ENCODE results near the gene IQSEC1.
A peak's percentile ranks its signal among the peaks of the same experiment; 100 is the strongest.
"Not testable (repeated sequence)": the region's sequence is repeated elsewhere in the genome, so short reads cannot be mapped to it uniquely, and the experiment has no call there.

The IQSEC1 gene

DNA sequence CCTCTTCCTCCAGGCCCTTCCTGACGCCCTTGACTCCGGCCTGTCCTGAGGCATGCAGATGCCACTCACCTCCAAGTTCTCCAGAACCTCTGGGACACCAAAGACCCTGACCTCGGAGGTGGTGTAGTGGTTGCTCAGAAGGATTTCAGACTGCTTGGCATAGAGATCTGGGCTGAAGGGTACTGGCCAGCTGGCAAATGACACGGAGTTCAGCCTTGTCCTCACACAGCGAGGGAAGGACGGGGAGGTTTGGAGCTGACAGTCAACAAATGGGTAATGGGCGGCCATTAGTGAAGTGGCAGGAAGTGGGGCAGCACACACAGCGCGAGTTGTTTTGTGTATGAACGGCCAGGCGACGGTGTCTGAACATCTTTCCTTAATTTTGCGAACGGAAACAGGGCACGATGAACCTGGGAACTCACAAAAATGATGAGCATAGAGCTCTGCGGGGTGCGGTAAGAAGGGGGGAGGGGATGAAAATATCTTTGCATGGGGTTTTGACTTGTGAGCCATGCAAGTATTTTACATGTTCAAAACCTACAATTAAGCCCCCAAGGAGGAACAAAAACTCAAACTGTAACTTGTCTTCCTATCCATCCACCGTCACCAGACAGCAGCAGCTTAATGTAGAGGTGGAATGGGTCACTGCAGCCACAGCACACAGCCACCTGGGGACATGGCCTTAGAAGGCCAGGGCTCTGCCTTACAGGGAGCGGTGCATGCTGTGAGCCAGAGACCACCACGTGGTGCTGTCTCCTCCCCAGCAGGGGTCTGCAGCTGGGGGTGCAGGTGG lies 188.2 kb downstream of the IQSEC1 start:
- no peak for DNase-seq

DNA sequence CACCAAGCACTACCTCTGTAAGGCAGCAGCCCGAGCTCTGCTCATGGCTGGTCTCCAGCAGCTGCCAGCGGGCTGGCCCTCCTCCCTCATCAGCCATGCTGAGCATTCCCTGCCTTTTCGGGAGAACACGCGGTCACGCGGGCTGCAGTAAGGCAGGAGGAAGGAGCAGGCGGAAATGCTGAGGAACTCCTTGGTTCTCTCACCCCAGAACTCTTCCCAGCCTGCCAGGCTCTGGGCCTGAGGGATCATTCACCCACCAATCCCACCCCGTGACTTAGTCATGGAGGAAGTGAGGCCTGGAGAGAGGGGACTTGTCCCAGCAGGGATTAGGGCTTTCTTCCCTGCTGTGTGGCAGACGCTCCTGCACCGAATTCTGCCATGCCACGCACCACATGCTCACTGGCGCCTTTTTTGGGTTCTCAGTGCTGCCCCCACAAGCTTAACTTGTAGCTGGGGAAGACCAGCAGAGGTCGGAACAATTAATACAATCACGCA lies 189.0 kb downstream of the IQSEC1 start:
- no peak for DNase-seq

DNA sequence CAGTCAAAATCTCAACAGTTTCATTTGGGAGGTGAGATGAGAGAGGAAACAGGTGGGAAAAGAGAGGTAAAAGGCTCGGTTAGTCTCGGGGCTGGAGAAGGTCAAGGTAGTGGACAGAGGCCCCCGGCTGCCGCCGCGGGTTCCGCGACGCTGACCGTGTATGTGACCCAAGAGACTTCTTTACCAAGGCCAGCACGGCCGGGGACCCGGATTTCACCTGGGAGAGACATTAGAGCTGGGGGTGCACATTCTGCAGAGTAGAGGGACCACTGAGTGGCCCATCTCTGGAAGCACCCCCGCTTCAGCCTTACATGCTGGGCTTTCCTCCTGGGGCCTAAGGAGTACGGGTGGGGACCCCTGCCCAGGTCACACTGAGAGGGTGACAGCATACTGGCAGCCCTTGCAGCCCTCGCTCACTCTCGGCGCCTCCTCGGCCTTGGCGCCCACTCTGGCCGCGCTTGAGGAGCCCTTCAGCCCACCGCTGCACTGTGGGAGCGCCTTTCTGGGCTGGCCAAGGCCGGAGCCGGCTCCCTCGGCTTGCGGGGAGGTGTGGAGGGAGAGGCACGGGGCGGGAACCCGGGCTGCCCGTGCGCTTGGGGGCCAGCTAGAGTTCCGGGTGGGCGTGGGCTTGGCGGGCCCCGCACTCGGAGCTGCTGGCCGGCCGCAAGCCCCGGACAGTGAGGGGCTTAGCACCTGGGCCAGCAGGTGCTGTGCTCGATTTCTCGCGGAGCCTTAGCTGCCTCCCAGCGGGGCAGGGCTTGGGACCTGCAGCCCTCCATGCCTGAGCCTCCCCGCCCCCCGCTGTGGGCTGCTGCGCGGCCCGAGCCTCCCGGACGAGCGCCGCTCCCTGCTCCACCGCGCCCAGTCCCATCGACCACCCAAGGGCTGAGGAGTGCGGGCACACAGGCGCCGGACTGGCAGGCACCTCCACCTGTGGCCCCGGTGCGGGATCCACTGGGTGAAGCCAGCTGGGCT lies 190.6 kb downstream of the IQSEC1 start:
- no peak for DNase-seq

DNA sequence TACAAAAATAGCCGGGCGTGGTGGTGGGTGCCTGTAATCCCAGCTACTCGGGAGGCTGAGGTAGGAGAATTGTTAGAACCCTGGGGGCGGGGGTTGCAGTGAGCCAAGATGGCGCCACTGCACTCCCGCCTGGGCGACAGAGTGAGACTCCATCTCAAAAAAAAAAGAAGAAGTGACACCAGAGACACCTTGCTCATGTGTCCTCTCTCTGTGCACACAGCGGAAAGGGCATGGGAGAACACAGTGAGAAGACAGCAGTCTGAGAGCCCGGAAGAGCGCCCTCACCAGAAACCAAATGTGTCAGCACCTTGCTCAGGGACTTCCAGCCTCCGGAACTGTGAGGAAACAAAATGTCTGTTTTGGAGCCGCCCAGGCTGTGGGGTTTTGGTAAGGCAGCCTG lies 191.4 kb downstream of the IQSEC1 start:
- DNase-seq = not testable (repeated sequence)

DNA sequence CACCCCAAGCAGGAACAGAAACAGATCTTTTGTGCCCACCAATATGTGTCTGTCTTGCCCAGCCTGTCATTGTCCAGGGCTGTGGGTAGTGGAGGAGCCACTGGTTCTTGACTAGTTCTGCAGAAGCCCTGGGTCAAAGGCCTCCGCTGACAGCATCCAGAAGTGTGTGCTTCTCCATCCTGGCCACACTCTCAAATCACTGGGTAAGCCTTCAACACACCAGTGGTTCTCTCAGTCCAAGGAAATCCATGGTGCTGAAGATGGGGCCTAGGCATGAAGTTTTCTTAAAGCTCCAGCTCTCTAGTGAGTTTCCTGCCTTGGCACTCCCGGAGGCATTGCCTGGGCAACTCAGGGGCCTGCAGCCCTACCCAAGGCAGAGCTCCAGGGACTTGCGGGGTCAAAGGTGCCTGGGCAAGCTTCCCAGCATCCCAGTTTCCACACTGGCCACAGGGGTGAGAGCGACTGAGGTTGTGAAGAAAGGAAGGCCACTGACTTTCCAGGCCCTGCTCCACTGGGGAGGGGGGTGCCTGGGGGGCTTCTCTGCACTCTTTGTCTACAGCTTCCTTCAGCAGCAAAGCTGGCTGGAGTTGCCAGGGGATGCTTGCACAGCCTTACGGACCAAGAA lies 193.9 kb downstream of the IQSEC1 start:
- DNase-seq = no peak

DNA sequence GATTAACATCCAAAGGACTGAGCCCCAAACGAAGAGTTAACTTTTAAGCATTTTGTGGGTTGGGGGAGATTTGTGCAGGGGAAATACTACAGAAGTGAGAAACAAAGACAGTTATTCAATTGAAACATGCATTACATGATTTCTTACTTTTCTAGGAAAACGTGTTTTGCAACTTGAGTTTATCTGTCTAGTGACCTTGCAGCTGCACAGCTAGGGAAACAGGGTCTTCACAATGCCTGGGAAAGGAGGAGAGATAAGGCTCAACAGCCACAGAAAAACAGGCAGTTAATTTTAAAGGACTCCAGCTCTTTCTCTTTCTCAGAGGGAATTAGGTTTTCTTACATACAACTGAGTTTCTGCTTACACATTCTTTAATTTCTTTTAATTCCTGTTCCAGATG lies 194.5 kb downstream of the IQSEC1 start:
- DNase-seq = not testable (repeated sequence)

DNA sequence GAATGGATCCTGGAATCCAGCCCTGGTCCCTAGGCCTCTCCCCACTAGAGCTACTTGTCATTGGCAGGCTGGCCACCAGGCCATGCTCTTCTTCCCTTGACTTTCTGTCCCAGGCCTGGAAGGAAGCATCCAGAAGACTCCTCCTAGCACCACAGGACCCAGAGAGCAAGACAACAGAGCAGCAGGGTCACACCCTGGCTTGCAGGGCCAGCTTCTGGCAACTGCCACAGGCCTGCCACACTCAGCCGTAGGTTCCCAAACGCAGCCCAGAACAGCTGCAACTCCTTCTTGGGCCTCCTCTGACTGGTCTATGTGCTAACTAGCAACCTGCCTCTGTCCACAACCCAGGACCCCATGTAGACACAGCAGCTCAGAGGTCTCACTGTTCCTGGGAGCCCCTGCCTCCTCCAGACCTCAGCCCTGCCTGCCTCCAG lies 195.1 kb downstream of the IQSEC1 start:
- no peak for DNase-seq

DNA sequence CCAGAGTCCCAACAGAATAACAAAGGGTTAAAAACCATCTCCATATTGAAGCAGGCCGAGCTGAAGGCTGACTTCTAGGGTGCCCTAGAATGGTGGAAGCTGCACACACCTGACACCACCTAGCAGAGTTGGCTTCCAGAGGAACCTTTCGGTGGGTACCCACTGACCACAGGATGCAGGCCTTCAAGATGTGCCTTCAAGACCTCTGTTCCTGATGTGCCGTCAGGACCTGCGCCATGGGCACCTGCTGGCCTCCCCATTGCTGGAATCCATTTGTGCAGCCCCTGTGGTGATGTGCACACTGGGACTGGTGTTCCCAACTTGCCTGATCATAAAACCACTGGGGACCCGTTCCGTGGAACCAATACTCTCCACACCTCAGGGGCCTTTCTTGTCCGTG lies 196.2 kb downstream of the IQSEC1 start:
- no peak for DNase-seq

DNA sequence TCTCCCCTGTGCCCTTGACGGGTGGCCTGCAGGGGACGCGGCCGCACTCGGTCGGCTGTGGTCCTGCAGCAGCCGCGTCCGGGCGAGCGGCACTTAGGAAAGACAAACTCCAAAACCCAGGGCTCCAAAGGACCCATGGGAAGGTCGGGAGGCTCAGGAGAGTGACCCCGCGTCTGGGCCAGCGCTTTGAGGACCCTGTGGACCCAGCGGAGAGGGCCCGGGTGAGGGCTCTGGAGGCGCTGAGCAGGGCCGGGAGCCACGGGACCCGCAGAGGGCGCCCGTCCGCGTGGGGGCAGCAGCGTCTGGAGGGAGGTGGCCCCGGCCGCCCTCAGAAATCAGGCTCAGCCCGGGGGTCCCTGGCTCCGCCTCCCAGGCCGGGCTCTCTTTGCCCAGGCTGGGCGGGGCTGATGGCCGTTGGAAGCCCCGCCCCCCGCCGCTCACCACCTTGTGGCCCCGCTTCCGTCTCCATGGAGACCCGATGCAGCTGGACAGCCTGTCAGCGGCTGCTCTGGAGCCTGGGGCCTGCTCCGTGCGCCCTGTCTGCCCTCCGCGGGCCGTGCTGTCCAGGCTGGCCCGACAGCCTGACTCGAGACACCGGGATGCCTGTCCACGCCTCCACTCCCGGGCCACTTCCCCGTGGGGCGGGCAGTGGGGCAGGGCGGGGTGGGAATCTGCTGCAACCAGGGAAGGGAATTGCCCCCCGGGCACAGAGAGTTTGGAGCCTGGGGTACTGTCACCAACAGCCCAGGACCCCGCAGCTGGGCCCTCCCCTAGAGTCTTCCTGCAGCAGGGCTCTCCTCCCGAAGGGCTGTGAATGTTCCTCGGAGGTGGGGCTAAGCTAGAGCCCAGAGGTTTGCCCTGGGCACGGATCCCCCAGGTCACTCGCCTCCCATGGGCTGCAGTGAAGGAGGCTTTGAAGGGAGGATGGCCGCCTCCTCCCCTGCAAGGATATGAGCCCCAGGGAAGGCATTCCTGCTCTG lies 197.1 kb downstream of the IQSEC1 start:
- DNase-seq = peak; percentile 61

DNA sequence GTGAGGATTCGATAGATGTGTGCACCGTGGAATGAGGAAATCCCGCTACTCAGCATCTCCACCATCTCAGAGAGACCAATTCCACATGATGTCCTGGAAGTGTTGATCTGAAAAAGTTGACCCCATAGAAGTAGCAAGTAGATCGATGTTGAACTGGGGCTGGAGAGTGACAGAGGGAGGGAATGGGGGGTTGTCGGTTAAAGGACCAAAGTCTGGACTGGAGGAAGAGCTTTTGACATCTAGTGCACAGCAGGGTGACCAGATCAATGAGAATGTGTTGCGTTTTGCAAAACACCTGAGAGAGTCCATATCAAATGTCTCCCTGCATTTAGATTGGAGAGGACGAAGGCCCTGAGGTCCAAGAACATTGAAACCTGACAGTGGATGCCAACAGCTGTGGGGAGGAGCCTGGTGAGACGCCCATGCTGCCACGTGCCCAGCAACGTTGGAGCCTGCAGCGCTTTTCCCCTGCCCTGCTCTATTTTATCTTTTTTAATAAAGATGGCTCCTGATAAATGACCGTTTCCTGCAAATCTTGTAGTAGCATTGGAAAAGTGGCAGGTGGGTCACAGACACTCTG lies 201.7 kb downstream of the IQSEC1 start:
- no peak for DNase-seq

DNA sequence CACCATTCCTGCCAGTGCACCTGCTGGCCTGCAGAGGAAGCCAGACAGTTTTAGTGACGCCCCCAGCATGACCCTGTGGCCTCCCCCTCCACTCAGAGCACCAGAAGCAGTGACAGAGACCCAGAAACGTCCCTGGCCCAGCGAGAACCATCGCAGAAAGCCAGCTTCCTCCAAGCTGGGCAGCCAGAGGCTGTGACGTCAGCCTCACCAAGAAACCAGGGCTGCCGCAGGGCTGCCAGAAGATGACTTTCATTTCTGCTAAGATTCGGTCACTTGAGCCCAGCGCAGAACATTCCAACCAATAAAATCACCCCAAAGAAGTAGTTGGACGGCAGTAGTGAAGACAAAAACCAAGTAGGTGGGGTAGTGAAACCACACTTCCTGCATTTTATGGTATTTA lies 202.3 kb downstream of the IQSEC1 start:
- peak; percentile 51 for DNase-seq

DNA sequence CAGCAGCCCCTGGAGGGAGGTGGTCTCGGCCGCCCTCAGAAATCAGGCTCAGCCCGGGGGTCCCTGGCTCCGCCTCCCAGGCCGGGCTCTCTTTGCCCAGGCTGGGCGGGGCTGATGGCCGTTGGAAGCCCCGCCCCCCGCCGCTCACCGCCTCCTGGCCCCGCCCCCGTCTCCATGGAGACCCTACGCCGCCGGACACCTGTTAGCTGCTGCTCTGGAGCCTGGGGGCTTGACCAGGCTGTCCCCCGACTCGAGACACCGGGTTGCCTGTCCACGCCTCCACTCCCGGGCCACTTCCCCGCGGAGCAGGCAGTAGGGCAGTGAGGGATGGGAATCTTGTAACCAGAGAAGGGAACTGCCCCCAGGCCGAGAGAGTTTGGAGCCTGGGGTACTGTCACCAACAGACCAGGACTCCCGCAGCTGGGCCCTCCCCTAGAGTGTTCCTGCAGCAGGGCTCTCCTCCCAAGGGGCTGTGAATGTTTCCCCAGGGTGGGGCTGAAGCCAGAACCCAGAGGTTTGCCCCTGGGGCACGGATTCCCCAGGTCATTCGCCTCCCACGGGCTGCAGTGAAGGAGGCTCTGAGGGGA lies 204.1 kb downstream of the IQSEC1 start:
- peak; percentile 64 for DNase-seq

DNA sequence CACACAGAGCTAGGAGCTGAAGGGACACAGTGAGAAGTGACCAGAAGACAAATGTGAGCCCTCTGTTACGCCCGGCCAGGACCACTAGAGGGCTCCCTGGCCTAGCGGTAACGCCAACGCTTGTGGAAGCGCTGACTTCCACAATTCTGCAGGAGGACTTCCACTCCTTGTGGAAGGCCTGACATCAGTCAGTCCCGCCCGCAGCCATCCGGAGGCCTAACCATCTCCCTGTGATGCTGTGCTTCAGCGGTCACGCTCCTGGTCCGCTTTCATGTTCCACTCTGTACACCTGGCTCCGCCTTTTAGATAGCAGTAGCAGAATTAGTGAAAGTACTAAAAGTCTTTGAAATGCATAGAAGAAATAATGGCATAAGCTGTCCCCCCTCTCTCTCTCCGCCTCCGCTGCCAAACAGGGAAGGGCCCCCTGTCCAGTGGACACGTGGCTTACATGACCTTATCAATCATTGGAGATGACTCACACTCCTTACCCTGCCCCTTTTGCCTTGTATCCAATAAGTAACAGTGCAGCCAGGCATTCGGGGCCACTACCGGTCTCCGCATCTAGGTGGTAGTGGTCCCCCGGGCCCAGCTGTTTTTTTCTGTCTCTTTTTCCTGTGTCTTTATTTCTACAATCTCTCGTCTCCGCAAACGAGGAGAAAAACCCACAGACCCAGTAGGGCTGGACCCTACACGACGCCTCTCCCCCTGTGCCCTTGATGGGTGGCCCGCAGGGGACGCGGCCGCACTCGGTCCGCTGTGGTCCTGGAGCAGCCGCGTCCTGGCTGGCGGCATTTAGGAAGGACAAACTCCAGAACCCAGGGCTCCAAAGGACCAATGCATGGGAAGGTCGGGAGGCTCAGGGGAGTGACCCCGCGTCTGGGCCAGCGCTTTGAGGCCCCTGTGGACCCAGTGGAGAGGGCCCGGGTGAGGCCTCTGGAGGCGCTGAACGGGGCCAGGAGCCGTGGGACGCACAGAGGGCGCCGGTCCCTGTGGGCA lies 204.9 kb downstream of the IQSEC1 start:
- peak; percentile 91 for DNase-seq

DNA sequence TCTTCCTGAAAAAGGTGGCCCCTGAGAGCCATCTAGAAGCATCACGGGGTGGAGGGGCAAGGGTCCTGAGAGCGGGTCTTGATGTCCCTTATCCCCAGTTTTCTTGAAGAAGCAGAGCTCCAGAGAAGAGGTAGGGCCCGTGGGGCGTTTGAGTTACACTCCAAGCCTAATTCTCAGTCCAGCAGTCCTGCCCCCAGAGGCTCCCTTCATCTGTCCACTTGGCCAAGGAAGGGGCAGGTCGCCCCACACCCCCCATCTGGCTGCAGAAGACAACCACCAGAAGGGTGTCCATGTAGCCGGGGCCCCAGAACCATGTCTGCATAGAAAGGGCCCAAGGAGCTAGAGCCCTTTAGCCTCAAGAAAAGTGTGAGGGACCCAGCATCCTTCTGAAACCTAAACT lies 206.4 kb downstream of the IQSEC1 start:
- no peak for DNase-seq

DNA sequence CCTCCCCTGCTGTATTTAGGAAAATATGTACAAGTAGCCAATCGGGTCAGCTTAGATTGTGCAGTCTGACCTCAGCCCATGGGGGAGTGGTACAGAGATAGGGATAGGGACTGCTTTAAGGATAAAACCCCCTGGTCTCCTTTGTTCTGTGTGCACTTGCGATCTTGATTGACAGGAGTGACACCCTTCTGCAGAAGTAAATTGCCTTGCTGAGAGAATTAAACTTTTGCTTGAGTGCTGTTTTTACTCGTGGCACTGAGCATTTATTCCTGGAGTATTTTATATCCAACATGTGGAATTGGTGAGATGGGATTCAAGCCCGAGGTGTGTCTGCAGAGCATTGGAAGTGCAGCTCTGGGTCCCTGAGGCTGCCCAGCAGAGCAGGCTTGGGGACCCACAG lies 208.0 kb downstream of the IQSEC1 start:
- DNase-seq = no peak

DNA sequence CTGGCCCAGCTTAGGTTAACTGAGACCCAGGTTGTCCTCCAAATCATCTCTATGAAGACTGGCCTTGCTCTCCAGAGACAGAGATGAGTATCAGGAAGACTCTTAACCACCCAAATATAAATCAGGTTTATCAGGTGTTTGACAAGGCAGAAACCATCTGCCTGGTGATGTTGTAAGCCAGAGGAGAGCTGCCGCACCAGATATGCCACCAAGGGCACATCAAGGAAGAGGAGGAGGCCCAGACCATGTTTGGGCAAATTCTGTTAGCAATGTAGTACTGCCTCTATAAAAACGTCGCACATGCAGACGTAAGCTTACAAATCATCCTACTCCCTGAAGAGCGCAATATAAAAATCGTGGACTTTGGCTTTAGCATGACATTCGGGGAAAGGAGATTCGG lies 210.8 kb downstream of the IQSEC1 start:
- DNase-seq = no peak

DNA sequence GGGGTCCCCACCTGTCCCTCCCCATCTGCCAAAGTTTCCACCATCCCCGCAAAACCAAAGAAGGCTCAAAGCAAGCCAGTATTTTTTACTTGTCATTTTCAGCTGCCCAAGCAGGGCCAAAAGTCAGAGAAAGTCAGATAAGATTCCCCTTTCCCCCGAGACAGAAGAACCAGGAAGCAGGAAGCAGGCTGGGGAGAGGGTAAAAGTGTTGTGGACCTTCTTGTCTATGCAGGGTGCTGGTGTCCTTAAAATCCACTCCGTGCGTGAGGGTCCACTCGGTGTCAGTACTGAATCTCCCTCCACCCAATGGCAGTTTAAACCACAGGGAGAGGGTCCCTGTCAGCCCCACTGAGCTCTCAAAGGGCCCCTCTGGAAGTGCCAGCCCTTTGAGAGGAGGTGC lies 211.6 kb downstream of the IQSEC1 start:
- no peak for DNase-seq

DNA sequence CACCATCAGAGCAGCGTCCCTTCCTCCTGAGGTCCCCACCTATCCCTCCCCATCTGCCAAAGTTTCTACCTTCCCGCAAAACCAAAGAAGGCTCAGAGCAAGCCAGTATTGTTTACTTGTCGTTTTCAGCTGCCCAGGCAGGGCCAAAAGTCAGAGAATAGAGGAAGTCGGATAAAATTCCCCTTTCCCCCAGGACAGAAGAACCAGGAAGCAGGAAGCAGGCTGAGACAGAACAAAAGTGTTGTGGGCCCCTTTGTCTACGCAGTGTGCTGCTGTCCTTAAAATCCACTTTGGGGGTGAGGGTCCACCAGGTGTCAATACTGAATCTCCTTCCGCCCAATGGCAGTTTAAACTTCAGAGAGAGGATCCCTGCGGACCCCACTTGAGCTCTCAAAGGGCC lies 213.4 kb downstream of the IQSEC1 start:
- no peak for DNase-seq

DNA sequence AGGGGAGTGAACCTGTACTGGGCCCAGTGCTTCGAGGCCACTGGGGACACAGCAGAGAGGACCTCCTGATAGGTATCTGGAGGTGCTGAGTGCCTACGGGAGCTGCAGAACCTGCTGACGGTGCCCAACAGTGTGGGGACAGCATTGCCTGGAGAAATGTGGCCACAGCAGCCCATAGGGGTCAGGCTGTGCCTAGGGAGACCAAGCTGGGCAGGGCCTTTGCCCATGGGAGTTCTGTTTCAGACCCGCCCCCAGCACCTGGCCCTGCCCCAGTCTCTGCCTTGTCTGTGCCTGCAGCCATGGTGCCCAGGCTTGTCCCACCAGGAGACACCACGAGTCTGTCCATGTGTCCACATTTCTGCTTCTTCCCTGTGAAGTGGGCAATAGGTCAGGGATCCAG lies 216.6 kb downstream of the IQSEC1 start:
- no peak for DNase-seq

DNA sequence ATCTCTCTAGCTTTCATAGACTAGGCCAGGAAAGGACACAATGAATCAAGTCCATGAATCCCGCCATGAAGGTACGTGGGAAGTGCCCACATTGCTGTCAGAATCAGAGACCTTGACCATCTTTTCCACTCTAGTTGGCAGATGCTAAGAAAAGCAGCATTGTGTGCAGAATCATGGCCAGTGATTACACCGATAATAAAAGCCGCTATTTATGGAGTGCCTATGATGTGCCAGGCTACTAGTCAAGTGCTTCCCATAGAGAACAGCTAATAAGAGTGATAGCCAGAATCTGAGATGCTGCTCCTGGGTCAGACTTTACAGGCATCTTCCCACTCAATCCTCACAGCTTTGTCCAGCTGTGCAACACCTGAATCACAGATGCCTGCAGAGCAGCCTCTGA lies 218.7 kb downstream of the IQSEC1 start:
- DNase-seq = no peak
